Activated T-cell treated with anti-CD3 and anti-CD28 coated beads for 4 hours (primary cell): Measurements from ENCODE around the gene TRIO.

ENCODE experiments used
- DNase-seq: peaks from one replicate; pipeline ENCODE4 v3.0.0-alpha.2; 2020

TRIO gene

DNA sequence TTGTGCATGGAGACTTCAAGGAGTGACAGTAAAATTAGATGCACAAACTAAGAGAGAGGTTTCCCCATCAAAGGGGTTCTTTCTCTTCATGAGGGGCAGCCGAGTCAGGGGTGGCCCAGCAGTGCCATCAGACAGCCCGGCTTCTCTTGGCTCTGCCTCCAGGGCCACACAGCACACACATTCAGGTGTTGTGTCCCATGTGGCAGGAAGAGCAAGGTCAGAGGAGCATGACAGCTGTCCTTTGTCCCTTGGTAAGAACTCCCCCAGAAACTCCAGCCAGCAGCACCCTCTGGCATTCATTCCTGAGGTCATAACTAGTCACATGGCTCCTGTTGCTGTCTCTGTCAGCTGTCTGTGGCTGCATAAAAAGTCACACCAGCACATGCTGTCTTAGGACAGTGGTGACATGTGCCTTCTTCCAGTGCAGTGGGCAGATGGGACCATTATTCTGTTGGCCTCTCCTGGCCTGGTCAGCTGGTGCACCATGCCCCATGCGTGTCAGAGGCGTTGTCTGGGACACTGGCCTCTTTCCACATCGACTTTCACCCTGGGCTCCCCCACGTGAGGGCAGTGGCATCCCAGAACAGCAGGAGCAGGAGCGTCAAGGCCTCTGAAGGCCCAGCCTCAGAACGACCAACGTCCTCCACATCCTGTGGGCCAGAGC, 360.0 kb downstream of the TRIO start:
- DNase-seq: no peak

DNA sequence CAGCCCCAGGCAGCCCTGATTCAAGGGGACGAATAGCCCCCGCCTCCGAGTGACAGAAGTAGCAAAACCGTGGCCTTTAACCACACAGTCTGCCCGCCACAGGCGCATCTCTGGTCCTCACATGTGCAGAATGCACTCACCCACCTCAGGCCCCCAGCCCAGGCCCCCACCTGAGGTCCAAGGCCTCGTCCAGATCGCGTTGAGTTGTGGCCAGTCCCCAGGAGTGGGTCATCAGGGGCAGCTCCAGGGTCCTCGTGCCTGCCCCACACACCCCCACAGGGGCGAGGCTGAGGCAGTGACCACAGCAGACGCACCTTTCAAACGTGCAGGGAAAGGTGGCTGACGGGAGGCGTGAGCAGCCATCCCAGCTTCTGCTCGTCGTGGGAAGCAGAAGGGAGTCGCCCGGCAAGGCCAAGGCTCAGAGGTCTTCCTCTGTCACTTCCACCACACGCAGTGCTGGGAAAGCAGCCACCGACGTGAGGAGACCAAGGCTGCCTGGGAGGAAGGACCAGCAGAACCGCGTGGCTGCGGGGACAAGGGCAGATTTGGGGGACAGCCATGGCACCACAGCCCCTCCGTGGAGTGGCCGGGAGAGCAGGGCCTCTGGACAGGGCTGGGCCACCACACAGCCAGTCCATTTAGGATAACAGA, 360.7 kb downstream of the TRIO start:
- DNase-seq: no peak

DNA sequence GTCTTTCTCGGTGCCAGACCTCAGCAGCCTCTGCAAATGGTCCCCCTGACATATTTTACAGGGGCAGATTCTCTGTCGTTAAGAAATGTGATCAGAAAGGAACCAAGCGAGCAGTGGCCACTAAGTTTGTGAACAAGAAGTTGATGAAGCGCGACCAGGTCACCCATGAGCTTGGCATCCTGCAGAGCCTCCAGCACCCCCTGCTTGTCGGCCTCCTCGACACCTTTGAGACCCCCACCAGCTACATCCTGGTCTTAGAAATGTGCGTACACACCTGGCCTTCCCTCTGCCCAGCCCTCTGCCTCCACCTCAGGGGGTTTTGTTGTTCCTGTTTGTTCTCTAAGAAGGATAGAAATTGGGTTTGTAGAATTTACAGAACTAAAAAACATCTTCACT, 361.2 kb downstream of the TRIO start:
- no peak for DNase-seq

DNA sequence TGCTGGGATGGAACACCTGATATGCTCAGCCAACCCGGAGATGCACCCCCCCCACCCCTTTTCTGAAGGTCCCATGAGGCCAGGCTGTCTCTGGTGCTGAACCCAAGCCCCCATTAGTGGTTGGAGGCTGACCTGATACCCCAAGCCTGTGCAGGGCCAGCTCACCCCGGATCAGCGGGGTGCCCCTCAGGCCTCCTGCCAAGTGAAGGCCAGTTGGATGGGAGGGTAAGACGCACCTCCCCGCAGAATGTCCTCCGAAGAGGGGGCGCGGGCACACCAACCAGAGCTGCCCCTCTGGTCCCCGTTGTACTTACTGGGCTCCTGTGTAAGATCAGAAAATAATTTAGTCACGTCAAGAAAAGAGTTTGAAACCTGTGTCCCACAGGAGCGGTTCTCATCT, 361.7 kb downstream of the TRIO start:
- DNase-seq: no peak

DNA sequence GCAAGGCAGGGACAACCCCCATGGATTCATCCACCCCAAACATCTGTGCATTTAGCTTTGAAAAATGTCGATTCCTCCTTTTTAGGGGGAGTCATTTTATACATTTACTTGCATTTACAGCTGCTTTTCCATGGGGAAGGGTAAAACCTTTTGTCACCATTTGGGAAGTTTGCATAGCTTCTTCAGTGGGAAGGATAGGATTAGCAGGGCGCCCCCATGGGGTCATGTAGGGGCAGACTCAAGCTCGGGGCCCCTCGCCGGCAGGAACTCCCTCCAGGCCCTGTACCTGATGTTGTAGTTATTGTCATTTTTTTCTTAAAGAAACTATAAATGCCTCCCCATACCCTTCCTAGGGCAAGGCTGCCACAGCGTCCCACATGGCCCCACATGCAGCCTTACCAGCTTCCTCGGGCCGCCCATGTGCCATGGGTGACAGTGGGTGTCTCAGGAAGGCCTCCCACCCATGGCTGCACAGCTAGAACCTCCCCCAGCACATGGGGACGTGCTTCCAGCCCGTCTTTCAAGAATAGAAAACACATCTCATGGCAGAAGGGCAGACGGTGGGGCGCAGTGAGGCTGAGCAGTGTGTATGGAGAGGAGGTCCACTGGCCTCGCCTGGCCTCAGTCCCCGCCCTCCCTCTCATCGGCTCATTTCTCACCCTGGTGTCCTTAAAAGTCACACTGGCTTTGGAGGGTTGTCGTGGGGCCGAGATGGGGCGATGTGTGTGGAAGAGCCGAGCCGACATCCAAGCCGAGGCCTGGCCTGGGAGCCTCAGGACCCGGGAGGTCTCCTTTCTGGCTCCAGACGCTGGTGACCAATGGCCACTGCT, 362.4 kb downstream of the TRIO start:
- no peak for DNase-seq

DNA sequence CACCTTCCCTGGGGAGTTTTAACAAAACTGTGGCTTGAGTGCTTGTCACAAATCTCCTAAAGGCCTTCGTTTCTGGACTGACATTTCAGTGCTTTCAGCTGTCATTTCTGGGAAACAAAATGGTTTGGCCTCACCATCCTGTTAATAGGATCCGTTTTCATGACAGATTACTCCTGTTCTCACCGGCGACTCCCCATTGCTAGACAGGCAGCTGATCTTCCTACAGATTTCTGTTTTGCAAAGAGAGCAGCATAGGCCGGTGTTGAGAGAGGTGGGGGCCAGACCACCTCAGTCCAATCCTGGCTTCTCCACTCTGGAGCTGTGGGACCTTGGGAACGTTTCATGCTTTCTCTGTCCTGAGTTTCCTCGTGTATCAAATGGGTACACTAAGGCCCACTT, 363.0 kb downstream of the TRIO start:
- DNase-seq: no peak

DNA sequence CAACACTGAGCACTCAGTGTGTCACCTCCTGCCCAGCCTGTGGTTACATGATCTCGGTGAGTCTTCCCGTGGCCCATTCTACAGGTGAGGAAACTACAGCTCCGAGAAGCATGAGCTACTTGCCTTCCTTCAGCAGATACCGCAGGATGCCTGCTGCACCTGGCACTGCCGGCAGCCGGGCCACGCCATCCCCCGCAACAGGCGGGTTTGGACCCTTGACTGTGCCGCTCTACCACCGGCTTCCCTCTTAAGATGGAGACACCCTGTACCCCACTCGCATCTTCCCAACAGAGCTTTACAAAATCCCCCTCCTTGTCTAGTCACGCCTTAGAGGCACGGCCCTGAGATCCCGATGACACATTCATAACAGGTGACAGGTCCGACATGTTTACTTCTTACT, 363.5 kb downstream of the TRIO start:
- no peak for DNase-seq

DNA sequence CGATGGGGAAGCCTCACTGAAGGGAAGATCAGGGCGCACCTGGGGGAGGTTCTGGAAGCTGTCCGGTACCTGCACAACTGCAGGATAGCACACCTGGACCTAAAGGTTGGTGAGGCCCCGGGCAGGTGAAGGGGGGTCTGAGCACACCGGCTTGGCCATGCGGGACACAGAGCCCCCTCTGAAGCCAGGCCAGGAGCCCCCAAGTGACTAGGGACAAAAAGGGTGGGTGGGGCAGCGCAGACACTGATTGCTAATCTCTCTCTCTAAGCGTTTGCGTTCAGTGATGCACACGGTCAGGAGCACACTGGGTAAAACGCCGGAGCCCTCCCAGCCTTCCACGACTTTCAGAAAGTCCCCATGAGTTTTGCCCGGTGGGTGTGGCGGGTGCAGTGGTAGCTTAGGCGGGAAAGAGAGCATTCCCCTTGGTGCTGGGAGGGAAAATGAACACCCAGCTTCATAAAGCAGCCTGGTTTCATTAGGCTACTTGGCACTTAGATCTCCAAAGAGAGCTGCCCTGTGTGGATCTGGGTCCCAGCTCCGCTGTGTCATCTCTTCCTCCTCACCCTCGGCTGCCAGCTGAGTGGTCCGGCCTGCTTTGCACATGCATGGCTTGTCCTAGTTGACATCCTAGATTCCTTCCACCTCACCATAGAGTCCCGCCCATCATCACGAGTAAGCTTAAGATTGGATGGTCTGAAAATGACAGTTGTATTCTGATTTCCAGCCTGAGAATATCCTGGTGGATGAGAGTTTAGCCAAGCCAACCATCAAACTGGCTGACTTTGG, 364.2 kb downstream of the TRIO start:
- DNase-seq: no peak

DNA sequence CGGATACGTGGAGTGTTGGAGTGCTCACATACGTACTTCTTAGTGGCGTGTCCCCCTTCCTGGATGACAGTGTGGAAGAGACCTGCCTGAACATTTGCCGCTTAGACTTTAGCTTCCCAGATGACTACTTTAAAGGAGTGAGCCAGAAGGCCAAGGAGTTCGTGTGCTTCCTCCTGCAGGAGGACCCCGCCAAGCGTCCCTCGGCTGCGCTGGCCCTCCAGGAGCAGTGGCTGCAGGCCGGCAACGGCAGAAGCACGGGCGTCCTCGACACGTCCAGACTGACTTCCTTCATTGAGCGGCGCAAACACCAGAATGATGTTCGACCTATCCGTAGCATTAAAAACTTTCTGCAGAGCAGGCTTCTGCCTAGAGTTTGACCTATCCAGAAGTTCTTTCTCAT, 364.9 kb downstream of the TRIO start:
- DNase-seq: no peak

DNA sequence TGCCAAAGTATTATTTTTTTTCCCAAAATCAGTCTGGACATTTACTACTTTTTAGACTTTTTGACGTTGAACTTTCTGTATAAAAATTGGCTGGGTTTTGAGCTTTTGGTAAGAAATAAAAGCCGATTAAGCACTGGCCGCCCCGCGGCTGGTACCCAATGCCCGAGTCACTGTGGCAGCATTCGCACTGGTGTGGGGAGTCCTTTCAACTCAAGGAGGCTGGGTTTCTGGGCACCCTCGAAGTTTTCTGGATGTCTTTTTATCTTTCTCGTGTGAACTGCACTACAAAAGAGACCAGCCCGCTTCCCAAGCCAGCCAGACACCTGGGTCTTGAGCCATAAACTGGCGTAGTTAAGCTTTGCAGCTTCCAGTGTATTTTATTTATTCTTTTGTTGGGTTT, 366.4 kb downstream of the TRIO start:
- no peak for DNase-seq

DNA sequence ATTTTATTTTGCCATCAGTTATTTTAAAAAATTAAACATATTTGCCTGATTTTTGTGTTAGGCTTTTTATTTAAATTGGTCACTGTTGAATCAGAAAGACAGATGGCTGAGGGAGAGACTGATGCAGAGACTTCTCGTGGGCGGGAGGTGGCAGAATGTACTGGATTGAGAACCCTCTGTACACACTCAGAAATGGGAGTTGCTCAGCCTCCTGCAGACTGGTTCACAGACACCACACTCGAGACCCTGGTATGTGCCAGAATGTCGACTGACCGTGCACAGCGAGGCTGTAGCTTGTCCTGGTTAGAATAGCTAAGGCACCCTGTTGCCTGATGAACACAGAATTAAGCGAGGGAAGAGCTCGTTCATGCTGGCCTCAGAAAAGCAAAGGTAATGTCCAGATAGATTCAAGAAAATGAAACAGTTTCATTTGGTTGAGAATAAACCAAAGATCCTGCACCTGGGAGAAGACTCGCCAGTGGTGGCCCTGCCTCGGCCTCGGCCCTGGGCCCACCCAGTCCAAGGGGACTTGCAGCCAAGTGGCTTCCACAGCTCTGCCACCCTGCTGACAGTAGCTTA, 367.1 kb downstream of the TRIO start:
- DNase-seq: no peak

DNA sequence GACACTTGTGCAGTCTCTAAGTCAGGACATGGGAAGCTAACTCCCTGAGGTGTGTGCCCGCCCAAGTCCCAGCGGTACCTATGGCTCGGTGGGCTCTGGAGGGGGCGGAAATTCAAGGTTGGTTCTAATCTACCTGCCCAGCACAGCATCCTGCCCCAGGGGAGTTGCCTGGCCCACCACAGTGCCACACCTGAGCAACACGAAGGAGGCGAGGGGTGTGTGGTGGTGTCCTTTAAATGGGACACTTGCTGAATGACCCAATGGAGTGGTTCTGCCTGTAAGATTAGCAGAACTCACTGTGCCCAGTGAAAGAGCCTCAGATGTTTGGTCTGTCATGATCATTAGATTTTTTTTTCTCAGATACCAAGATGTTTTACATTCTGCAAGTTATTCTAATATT, 367.7 kb downstream of the TRIO start:
- no peak for DNase-seq

DNA sequence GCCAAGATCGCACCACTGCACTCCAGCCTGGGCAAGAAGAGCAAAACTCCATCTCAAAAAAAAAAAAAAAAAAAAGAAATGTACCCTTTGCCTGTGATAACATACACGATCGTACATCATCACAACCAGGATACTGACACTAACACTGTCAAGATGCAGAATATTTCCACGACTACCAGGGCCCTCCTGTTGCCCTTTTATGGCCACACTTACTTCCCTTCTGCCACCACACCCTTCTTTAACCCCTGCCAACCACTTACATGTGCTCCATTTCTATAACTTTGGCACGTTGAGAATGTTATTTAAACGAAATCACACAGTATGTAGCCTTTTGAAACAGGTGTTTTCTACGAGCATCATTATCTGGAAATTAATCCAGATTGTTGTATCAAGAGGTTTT, 369.4 kb downstream of the TRIO start:
- no peak for DNase-seq

DNA sequence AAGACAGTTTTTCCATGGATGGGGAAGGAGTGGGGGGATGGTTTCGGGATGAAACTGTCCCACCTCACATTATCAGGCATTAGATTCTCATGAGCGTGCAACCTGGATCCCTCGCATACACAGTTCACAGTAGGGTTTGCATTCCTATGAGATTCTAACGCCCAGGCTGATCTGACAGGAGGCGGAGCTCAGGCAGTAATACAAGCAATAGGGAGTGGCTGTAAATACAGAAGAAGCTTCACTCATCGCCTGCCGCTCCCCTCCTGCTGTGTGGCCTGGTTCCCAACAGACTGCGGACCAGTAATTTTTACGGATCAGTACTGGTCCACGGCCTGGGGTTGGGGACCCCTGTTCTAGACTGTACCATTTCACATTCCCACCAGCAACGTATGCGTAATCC, 370.1 kb downstream of the TRIO start:
- DNase-seq: no peak

DNA sequence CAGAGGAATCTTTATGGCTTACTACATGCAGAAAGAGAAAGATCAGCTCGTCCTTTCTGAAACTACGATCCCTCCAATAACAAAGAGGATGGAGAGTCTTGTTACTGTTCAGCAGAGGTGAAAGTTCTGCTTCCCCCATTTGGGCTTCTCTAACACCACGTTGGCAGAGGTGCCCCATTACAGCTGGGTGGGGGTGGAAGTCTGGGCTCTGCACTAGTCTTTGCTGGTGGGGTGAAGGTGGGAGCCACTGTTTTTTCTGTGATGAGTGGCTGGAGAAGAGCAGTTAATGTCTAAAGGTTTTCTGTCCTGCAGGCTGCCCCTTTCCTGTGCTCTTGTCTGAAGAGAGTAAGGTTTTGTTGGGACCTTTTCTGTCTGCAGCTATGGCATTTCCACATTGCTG, 373.8 kb downstream of the TRIO start:
- DNase-seq: no peak

DNA sequence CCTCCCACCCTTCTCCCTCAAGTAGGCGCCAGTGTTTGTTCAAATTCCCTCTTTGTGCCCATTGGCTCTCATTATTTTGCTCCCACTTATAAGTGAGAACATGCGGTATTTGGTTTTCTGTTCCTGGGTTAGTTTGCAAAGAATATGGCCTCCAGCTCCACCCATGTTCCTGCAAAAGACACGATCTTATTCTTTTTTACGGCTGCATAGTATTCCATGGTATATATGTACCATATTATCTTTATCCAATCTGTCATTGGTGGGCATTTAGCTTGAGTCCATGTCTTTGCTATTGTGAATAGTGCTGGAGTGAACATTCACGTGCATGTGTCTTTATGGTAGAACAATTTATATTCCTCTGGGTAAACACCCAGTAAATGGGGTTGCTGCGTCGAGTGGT, 375.5 kb downstream of the TRIO start:
- DNase-seq: no peak

DNA sequence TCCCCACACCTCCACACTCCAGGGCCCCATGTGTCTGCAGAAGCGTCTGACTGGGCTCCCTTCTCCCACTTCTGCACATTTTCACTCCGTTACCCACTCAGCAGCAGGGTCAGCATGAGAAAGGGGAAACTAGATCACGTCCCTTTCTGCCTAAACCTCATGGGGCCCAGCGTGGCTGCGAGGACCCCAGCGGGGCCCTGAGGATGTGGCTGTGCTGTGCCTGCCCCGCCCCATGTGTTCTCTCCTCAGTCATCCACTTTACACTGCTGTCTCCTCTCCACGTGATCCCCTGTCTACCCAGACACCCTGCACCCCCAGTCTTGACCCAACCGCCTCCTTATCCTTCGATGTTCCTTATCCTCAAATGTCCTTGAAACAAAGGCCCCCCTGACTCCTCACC, 378.6 kb downstream of the TRIO start:
- DNase-seq: no peak

DNA sequence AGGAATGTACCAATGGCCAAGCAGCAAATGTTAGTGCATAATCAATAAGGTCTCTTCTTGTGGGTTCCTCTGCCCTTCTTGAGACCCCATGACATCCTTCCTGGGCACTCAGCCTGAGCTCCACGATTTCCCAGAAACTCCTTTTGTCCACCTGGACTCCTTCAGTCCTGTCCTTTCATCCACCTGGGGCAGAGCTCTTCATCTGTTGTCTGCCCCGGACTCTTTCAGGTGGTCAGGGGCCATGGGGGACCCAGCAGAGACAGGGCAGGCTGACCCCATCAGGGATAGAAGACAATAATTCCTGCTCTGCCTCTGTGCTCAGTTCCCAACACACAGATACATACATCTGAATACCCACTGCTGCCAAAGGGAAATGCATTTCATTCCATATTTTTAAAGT, 379.6 kb downstream of the TRIO start:
- no peak for DNase-seq

DNA sequence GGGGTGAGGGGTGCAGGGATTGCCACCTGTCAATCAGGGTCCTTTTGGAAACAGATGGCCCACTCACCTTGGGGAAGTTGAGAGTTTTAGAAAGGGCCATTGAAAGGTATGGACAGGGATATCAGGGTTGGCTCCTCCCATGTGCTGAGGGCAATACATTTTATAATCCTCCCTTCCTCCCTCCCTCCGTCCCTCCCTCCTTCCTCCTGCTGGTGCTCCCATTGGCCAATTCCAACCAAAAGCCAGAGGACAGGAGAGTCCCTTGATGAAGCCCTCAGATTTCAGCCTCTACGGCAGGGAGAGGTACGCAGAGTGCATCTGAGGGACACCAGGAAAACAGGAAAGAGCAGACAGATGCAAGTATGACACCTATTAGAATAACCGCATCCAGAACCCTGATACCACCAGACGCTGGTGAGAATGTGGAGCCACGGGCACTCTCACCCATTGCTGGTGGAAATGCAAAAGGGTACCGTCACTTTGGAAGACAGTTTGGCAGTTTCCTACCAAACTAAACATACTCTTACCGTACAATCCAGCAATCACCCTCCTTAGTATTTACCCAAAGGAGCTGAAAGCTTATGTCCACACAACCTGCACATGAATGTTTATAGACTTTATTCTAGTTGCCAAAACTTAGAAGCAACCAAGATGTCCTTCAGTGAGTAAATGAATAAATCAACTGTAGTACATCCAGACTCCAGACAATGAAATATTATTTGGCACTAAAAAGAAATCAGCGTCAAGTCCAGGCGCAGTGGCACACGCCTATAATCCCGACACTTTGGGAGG, 380.3 kb downstream of the TRIO start:
- DNase-seq: no peak

DNA sequence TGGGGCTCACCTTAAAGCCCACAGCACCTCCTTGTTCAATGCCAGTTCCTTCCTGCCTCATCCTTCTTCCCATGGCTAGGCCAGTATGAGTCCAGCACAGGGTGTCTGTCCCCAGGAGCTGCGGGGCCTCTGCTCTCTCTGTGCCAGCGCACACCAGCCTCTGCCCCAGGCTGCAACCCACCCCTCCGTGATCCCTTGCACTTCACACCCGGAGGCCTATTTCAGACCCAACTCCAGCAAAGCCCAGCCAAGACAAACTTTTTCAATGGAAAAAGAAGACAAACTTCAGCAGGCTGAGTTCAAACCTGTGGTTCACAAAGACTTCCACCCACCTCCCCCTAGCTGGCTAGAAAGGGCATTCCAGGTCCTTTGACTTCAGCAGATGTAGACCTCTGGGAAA, 382.3 kb downstream of the TRIO start:
- DNase-seq: no peak

DNA sequence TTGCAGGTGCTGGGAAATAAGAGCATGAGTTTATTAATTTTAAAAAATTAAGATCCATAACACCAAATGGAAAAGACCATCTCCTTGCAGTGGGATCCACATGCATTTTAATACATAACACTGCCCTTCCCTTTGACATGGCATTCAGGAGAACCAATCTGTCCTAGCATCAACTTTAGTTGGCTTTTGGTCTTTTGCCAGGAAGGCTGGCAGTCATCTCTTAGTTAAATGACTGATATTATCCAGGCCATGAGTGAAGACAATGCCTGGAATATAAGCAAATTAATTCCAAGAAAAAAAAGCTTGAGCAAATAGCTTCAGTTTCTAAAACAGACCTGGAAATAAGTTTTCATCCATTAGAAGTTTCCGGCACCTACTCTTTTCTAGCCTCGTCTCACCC, 383.4 kb downstream of the TRIO start:
- no peak for DNase-seq

DNA sequence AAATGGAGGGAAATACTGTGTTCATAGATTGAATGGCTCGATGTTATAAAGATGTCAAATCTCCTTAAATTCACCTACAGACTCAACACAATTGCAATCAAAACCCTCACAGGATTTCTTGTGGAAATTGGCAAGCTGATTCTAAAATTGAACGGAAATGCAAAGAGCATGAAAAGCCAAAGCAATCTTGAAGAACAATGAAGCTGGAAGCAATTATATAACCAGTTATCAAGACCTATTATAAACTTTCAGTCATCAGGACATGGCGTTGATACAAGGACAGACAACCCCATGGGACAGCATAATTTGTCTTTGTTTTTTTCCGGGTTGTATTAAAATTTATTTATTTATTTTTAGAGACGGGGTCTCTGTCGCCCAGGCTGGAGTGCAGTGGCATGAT, 385.0 kb downstream of the TRIO start:
- no peak for DNase-seq
